Measurements from ENCODE around the gene STS. TPM values are rescaled to one million over a fixed set of nuclear protein-coding genes. Genes with fewer than 3 reads are reported as not detected.

STS gene
- total and polyA plus RNA-seq, 2 experiments from 2014 or later: 0.44 to 1.7 TPM

DNA sequence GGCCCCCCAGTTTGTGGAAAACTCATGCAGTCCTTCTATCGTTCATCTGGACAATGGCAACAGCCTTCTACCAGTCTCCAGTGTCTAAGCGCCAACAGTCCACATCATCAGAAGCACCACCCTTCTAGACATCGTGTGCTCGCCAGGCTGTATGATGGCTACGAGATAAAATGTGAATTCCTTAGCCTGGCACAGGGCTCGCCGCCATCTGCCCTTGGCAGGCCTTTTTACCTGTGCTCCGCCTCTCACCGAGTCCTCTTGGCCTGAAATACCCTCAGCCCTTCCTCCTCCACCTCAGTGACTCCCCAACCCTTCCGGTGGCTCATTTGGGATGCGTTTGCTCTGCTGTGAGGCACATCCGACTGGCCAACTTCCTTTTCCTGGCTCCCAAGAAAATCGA is 15.9 kb upstream of the STS start (continued):
- TF ChIP-seq, protein P1, sequence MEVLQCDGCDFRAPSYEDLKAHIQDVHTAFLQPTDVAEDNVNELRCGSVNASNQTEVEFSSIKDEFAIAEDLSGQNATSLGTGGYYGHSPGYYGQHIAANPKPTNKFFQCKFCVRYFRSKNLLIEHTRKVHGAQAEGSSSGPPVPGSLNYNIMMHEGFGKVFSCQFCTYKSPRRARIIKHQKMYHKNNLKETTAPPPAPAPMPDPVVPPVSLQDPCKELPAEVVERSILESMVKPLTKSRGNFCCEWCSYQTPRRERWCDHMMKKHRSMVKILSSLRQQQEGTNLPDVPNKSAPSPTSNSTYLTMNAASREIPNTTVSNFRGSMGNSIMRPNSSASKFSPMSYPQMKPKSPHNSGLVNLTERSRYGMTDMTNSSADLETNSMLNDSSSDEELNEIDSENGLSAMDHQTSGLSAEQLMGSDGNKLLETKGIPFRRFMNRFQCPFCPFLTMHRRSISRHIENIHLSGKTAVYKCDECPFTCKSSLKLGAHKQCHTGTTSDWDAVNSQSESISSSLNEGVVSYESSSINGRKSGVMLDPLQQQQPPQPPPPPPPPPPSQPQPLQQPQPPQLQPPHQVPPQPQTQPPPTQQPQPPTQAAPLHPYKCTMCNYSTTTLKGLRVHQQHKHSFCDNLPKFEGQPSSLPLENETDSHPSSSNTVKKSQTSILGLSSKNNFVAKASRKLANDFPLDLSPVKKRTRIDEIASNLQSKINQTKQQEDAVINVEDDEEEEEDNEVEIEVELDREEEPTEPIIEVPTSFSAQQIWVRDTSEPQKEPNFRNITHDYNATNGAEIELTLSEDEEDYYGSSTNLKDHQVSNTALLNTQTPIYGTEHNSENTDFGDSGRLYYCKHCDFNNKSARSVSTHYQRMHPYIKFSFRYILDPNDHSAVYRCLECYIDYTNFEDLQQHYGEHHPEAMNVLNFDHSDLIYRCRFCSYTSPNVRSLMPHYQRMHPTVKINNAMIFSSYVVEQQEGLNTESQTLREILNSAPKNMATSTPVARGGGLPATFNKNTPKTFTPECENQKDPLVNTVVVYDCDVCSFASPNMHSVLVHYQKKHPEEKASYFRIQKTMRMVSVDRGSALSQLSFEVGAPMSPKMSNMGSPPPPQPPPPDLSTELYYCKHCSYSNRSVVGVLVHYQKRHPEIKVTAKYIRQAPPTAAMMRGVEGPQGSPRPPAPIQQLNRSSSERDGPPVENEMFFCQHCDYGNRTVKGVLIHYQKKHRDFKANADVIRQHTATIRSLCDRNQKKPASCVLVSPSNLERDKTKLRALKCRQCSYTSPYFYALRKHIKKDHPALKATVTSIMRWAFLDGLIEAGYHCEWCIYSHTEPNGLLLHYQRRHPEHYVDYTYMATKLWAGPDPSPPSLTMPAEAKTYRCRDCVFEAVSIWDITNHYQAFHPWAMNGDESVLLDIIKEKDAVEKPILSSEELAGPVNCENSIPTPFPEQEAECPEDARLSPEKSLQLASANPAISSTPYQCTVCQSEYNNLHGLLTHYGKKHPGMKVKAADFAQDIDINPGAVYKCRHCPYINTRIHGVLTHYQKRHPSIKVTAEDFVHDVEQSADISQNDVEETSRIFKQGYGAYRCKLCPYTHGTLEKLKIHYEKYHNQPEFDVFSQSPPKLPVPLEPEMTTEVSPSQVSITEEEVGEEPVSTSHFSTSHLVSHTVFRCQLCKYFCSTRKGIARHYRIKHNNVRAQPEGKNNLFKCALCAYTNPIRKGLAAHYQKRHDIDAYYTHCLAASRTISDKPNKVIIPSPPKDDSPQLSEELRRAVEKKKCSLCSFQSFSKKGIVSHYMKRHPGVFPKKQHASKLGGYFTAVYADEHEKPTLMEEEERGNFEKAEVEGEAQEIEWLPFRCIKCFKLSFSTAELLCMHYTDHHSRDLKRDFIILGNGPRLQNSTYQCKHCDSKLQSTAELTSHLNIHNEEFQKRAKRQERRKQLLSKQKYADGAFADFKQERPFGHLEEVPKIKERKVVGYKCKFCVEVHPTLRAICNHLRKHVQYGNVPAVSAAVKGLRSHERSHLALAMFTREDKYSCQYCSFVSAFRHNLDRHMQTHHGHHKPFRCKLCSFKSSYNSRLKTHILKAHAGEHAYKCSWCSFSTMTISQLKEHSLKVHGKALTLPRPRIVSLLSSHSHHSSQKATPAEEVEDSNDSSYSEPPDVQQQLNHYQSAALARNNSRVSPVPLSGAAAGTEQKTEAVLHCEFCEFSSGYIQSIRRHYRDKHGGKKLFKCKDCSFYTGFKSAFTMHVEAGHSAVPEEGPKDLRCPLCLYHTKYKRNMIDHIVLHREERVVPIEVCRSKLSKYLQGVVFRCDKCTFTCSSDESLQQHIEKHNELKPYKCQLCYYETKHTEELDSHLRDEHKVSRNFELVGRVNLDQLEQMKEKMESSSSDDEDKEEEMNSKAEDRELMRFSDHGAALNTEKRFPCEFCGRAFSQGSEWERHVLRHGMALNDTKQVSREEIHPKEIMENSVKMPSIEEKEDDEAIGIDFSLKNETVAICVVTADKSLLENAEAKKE (CRISPR knock-in tag; IDR thresholded peaks at IDR 0.05): no peak
- no peak for TF ChIP-seq POLR2AphosphoS5 (IDR thresholded peaks at IDR 0.05; ENCODE audit: low read depth)

DNA sequence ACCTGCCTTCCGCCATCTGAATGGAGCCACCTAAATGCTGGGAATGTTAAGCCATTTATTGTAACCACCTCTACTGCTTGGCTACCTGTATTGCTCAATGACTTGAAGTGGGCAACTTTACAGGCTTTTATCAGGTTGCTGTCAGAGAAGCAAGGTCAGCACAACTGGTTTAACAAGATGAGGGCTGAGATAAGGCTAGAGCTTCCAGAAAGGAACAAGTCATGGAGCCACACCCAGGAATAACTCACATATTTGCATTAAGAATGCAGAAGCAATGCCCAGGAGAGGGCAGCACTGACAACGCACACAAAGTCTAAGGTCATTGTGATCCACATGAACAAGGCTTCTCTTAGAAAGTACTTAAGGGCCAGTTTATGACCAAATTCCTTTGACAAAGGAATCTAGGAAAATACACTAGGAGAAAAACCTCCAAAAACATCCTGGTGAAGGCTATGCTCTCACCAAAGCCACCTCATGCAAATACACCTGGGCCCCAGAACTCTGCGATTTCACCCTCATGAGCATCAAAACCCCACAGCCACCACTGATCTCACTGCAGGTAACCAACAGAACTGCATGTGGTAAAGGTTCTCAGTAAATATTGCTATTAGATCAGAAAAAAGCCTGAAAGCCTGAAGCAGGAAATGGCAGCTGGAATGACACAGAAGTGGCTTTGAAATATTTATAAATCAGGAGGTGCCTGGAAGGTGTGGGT is 15.0 kb upstream of the STS start:
- peaks cover 1% of the 10 kb centered on the region for H3K27me3 Mint-ChIP-seq (ENCODE audit: insufficient read depth, low read depth, poor library complexity)
- H3K4me3 Mint-ChIP-seq: no peak overlapping the region
- no peaks in the 10 kb centered on the region for H3K27me3 ChIP-seq (ENCODE audit: insufficient read depth)
- H3K79me2 ChIP-seq (replicated peaks; ENCODE audit: insufficient read depth): 0 out of 2 replicates have a peak, but pooled peaks cover 8% of the 10 kb centered on the region
- ATAC-seq (peak; percentile 74), DNase-seq (ENCODE audit: low spot score) (peak; percentile 71)
- no peaks in the 10 kb centered on the region for H3K36me3 ChIP-seq (ENCODE audit: insufficient read depth)
- no peaks in the 10 kb centered on the region for H4K20me1 ChIP-seq (replicated peaks; ENCODE audit: insufficient read depth)
- no peaks in the 10 kb centered on the region for H3K9me2 ChIP-seq (ENCODE audit: insufficient read depth)
- peaks cover 17% of the 10 kb centered on the region for H3K4me1 Mint-ChIP-seq
- no peak overlapping the region for H2AFZ ChIP-seq
- H3K27ac Mint-ChIP-seq: peak overlapping the region; percentile 87
- TF ChIP-seq, protein P2, sequence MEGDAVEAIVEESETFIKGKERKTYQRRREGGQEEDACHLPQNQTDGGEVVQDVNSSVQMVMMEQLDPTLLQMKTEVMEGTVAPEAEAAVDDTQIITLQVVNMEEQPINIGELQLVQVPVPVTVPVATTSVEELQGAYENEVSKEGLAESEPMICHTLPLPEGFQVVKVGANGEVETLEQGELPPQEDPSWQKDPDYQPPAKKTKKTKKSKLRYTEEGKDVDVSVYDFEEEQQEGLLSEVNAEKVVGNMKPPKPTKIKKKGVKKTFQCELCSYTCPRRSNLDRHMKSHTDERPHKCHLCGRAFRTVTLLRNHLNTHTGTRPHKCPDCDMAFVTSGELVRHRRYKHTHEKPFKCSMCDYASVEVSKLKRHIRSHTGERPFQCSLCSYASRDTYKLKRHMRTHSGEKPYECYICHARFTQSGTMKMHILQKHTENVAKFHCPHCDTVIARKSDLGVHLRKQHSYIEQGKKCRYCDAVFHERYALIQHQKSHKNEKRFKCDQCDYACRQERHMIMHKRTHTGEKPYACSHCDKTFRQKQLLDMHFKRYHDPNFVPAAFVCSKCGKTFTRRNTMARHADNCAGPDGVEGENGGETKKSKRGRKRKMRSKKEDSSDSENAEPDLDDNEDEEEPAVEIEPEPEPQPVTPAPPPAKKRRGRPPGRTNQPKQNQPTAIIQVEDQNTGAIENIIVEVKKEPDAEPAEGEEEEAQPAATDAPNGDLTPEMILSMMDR (conservative IDR thresholded peaks at IDR 0.05; ENCODE audit: low read depth in 2 of 2): peak; percentile 49 to 59
- no peak for TF ChIP-seq NANOG (IDR thresholded peaks at IDR 0.05; ENCODE audit: borderline replicate concordance)
- H3K9me3 Mint-ChIP-seq: no peaks in the 10 kb centered on the region
- peak overlapping the region; percentile 85; the same call in 1 of the 2 replicates for H3K27ac ChIP-seq (ENCODE audit: low read depth)
- no peaks in the 10 kb centered on the region; the same call in 1 of the 2 replicates for H3K4me1 ChIP-seq (ENCODE audit: insufficient read depth)
- H3K4me3 ChIP-seq: no peak overlapping the region
- peaks cover 2% of the 10 kb centered on the region; the same call in 1 of the 3 replicates for H3K36me3 Mint-ChIP-seq (ENCODE audit: low read depth)
- no peaks in the 10 kb centered on the region for H3F3A ChIP-seq (replicated peaks; ENCODE audit: low read depth)
- peak overlapping the region; percentile 41; the same call in 1 of the 2 replicates for H3K4me2 ChIP-seq

Measured in GM23338 (cell line).